ENCODE data around the gene HAPSTR1.
"Not testable (repeated sequence)": the region's sequence is repeated elsewhere in the genome, so short reads cannot be mapped to it uniquely, and the experiment has no call there.

Gene HAPSTR1

GRCh38 chr16:9079430-9079812 lies 12.0 kb upstream of the HAPSTR1 start:
- no peak for DNase-seq (ENCODE audit: insufficient read length, low spot score)
- TF ChIP-seq POLR2A (IDR thresholded peaks at IDR 0.05; ENCODE audit: low read depth, low read length) = no peak
- FAIRE-seq = no peak

- TF ChIP-seq POLR2A (IDR thresholded peaks at IDR 0.05; ENCODE audit: low read depth, low read length) = no peak
- FAIRE-seq = no peak
- no peak for DNase-seq (ENCODE audit: insufficient read length, low spot score)
Observed at GRCh38 chr16:9081158-9081557, 10.3 kb upstream of the HAPSTR1 start.

GRCh38 chr16:9081843-9082242 lies 9.6 kb upstream of the HAPSTR1 start:
- DNase-seq (ENCODE audit: insufficient read length, low spot score) (no peak), FAIRE-seq (no peak)
- no peak for TF ChIP-seq POLR2A (IDR thresholded peaks at IDR 0.05; ENCODE audit: low read depth, low read length)

- FAIRE-seq (no peak), DNase-seq (ENCODE audit: insufficient read length, low spot score) (no peak)
- no peak for TF ChIP-seq POLR2A (IDR thresholded peaks at IDR 0.05; ENCODE audit: low read depth, low read length)
Observed at GRCh38 chr16:9082422-9082821, 9.0 kb upstream of the HAPSTR1 start.

- not testable (repeated sequence) for DNase-seq (ENCODE audit: insufficient read length, low spot score); FAIRE-seq
Observed at GRCh38 chr16:9087733-9088132, 3.7 kb upstream of the HAPSTR1 start.

GRCh38 chr16:9088848-9089247 lies 2.6 kb upstream of the HAPSTR1 start:
- no peak for FAIRE-seq
- no peak for DNase-seq (ENCODE audit: insufficient read length, low spot score)
- TF ChIP-seq POLR2A (IDR thresholded peaks at IDR 0.05; ENCODE audit: low read depth, low read length) = no peak

GRCh38 chr16:9089660-9090059 lies 1.8 kb upstream of the HAPSTR1 start:
- no peak for TF ChIP-seq POLR2A (IDR thresholded peaks at IDR 0.05; ENCODE audit: low read depth, low read length)
- DNase-seq (ENCODE audit: insufficient read length, low spot score) (no peak), FAIRE-seq (no peak)

- TF ChIP-seq POLR2A (IDR thresholded peaks at IDR 0.05; ENCODE audit: low read depth, low read length) = no peak
- DNase-seq (ENCODE audit: insufficient read length, low spot score) (no peak), FAIRE-seq (no peak)
Observed at GRCh38 chr16:9090101-9090959, 1.1 kb upstream of the HAPSTR1 start.

- FAIRE-seq (no peak), DNase-seq (ENCODE audit: insufficient read length, low spot score) (peak; percentile 23)
- TF ChIP-seq POLR2A (IDR thresholded peaks at IDR 0.05; ENCODE audit: low read depth, low read length) = no peak
Observed at GRCh38 chr16:9091867-9092281, 430 bp downstream of the HAPSTR1 start.

- DNase-seq (ENCODE audit: insufficient read length, low spot score) = no peak
- TF ChIP-seq POLR2A (IDR thresholded peaks at IDR 0.05; ENCODE audit: low read depth, low read length) = no peak
- FAIRE-seq = no peak
Observed at GRCh38 chr16:9092282-9092977, 986 bp downstream of the HAPSTR1 start.

- DNase-seq (ENCODE audit: insufficient read length, low spot score) (no peak), FAIRE-seq (no peak)
- no peak for TF ChIP-seq POLR2A (IDR thresholded peaks at IDR 0.05; ENCODE audit: low read depth, low read length)
Observed at GRCh38 chr16:9092978-9093344, 1.5 kb downstream of the HAPSTR1 start.

- TF ChIP-seq POLR2A (IDR thresholded peaks at IDR 0.05; ENCODE audit: low read depth, low read length) = no peak
- FAIRE-seq (no peak), DNase-seq (ENCODE audit: insufficient read length, low spot score) (no peak)
Observed at GRCh38 chr16:9094011-9094846, 2.8 kb downstream of the HAPSTR1 start.

GRCh38 chr16:9095171-9095570 lies 3.7 kb downstream of the HAPSTR1 start:
- FAIRE-seq (no peak), DNase-seq (ENCODE audit: insufficient read length, low spot score) (no peak)
- TF ChIP-seq POLR2A (IDR thresholded peaks at IDR 0.05; ENCODE audit: low read depth, low read length) = no peak

Measured in H54 (cell line).